Activated CD4-positive, alpha-beta memory T cell treated with anti-CD3 and anti-CD28 coated beads for 36 hours (primary cell): ENCODE data around the gene HMX2. TPM values are rescaled to one million over a fixed set of nuclear protein-coding genes. Genes with fewer than 3 reads are reported as not detected.

Experiments used
- CTCF ChIA-PET: fragments of 350-600 bp; sonication (Branson Sonifier 250); formaldehyde crosslinking; loops from one replicate; lab custom pipeline; 2021; ENCODE audit warnings: antibody characterized with exemption, inconsistent platforms; lab: Charles Lee
- POLR2A ChIA-PET: fragments of 350-600 bp; sonication (Branson Sonifier 250); formaldehyde crosslinking; loops from one replicate; lab custom pipeline; 2021; ENCODE audit warnings: antibody characterized with exemption; lab: Charles Lee
- DNase-seq: peaks from one replicate; pipeline ENCODE4 v3.0.0-alpha.2; 2020
- H3K27ac Mint-ChIP-seq: one replicate; pipeline ENCODE4 v1.8.0; 2021; ENCODE audit warnings: mixed read lengths
- H3K27me3 Mint-ChIP-seq: one replicate; pipeline ENCODE4 v1.8.0; 2021; ENCODE audit warnings: mixed read lengths
- H3K36me3 Mint-ChIP-seq: one replicate; pipeline ENCODE4 v1.8.0; 2021; ENCODE audit warnings: mixed read lengths
- H3K4me1 Mint-ChIP-seq: one replicate; pipeline ENCODE4 v1.8.0; 2021; ENCODE audit warnings: low read depth, mixed read lengths
- H3K4me3 Mint-ChIP-seq: one replicate; pipeline ENCODE4 v1.8.0; 2021; ENCODE audit warnings: mild to moderate bottlenecking, mixed read lengths
- H3K9me3 Mint-ChIP-seq: one replicate; pipeline ENCODE4 v1.8.0; 2021; ENCODE audit warnings: mixed read lengths
- intact Hi-C: fragments of 100-400 bp; cut with micrococcal nuclease; formaldehyde crosslinking; loops from one replicate; pipeline ENCODE4 v1.15.1; 2023
- total RNA-seq, 2 experiments: library from RNA; stranded (reverse); gene quantifications; one replicate each; pipeline ENCODE4 v1.2.3, GENCODE V29; 2021

The HMX2 gene
- total RNA-seq, 2 experiments from 2014 or later = 0.31 to 0.43 TPM

GRCh38 chr10:123132576-123133477 lies 15.1 kb upstream of the HMX2 start:
- ChIA-PET POLR2A (interaction anchor here (1.8 kb wide), 1 partner anchor 21 kb away, joined by 6 read pairs; the partner anchor contains the start of gene BUB3), CTCF (interaction anchor here (0.6 to 3.6 kb wide), 17 partner anchors 9 to 568 kb away, joined by 3 to 24 read pairs (median 4); partner anchors contain the start of gene BUB3)
- Mint-ChIP-seq H3K27me3 (peaks cover 58% of the 10 kb centered on the region), H3K27ac (no peak overlapping the region), H3K9me3 (no peaks in the 10 kb centered on the region), H3K36me3 (peaks cover 2% of the 10 kb centered on the region), H3K4me3 (peak overlapping the region; percentile 64), H3K4me1 (peaks cover 24% of the 10 kb centered on the region)
- intact Hi-C loops = loop anchor here (1.0 to 10.0 kb wide), 7 partner anchors 11 to 1312 kb away; partner anchors contain the start of gene HMX2
- peak; percentile 92 for DNase-seq

- peak overlapping the region; percentile 39 for H3K4me3 Mint-ChIP-seq
- CTCF ChIA-PET = interaction anchor here (0.6 to 3.6 kb wide), 16 partner anchors 8 to 568 kb away, joined by 3 to 24 read pairs (median 4); partner anchors contain the start of gene BUB3
- H3K27ac Mint-ChIP-seq = no peak overlapping the region
- peaks cover 25% of the 10 kb centered on the region for H3K4me1 Mint-ChIP-seq
- intact Hi-C loops = loop anchor here (1.0 to 10.0 kb wide), 8 partner anchors 11 to 1311 kb away; partner anchors contain the start of genes BUB3 and HMX2
- POLR2A ChIA-PET = interaction anchor here (1.3 to 1.8 kb wide), 2 partner anchors 11 to 20 kb away, joined by 3 to 6 read pairs; partner anchors contain the start of gene BUB3
- peaks cover 63% of the 10 kb centered on the region for H3K27me3 Mint-ChIP-seq
- no peak for DNase-seq
- H3K9me3 Mint-ChIP-seq = no peaks in the 10 kb centered on the region
- peaks cover 2% of the 10 kb centered on the region for H3K36me3 Mint-ChIP-seq
These were observed 14.2 kb upstream of the HMX2 start for GRCh38 chr10:123133541-123134342.

GRCh38 chr10:123134343-123134914 lies 13.5 kb upstream of the HMX2 start:
- CTCF ChIA-PET = interaction anchor here (0.6 to 3.6 kb wide), 10 partner anchors 11 to 426 kb away, joined by 3 to 24 read pairs (median 7); no protein-coding TSS in a partner anchor
- no peak overlapping the region for H3K27ac Mint-ChIP-seq

GRCh38 chr10:123134915-123135414 lies 13.0 kb upstream of the HMX2 start:
- ChIA-PET CTCF (interaction anchor here (1.0 to 3.6 kb wide), 7 partner anchors 10 to 425 kb away, joined by 3 to 24 read pairs (median 12); no protein-coding TSS in a partner anchor), POLR2A (interaction anchor here (1.2 to 1.8 kb wide), 3 partner anchors 10 to 19 kb away, joined by 3 to 6 read pairs (median 3); partner anchors contain the start of gene BUB3)
- H3K27ac Mint-ChIP-seq = no peak overlapping the region
- H3K4me3 Mint-ChIP-seq = peak overlapping the region; percentile 51
- H3K36me3 Mint-ChIP-seq = peaks cover 2% of the 10 kb centered on the region
- intact Hi-C loops = loop anchor here (2.0 to 10.0 kb wide), 2 partner anchors 20 to 1310 kb away; partner anchors contain the start of gene BUB3
- peaks cover 68% of the 10 kb centered on the region for H3K27me3 Mint-ChIP-seq
- no peaks in the 10 kb centered on the region for H3K9me3 Mint-ChIP-seq
- H3K4me1 Mint-ChIP-seq = peaks cover 32% of the 10 kb centered on the region
- no peak for DNase-seq

More at GRCh38 chr10:123134343-123134914, 13.5 kb upstream of the HMX2 start:
- POLR2A ChIA-PET = interaction anchor here (1.2 to 1.8 kb wide), 3 partner anchors 10 to 20 kb away, joined by 3 to 6 read pairs (median 3); partner anchors contain the start of gene BUB3
- Mint-ChIP-seq H3K27me3 (peaks cover 67% of the 10 kb centered on the region), H3K4me3 (peak overlapping the region; percentile 39), H3K4me1 (peaks cover 27% of the 10 kb centered on the region), H3K9me3 (no peaks in the 10 kb centered on the region), H3K36me3 (peaks cover 2% of the 10 kb centered on the region)
- no peak for DNase-seq
- intact Hi-C loops = loop anchor here (2.0 to 10.0 kb wide), 2 partner anchors 20 to 1310 kb away; partner anchors contain the start of gene BUB3

- Mint-ChIP-seq H3K9me3 (no peaks in the 10 kb centered on the region), H3K27ac (no peak within 1 kb of the TSS), H3K4me1 (peaks cover 37% of the 10 kb centered on the region), H3K4me3 (peak within 1 kb of the TSS; percentile 80), H3K36me3 (peaks cover 2% of the 10 kb centered on the region), H3K27me3 (peaks cover 68% of the 10 kb centered on the region)
- CTCF ChIA-PET = interaction anchor here (1.1 to 3.6 kb wide), 2 partner anchors 14 to 89 kb away, joined by 4 to 24 read pairs; no protein-coding TSS in a partner anchor
- intact Hi-C loops = loop anchor here (2.0 to 10.0 kb wide), 2 partner anchors 19 to 1309 kb away; partner anchors contain the start of gene BUB3
- DNase-seq = peak; percentile 62
- POLR2A ChIA-PET = interaction anchor here (1.2 kb wide), 1 partner anchor 14 kb away, joined by 3 read pairs; no protein-coding TSS in a partner anchor
These were observed 12.4 kb upstream of the HMX2 start, which contains the start of gene HMX3 for GRCh38 chr10:123135415-123136141. Gene HMX3, plus strand, starts transcription at chr10:123135970. Its CDS starts 81 bp downstream, at chr10:123136051.

GRCh38 chr10:123136221-123136805 lies 11.6 kb upstream of the HMX2 start:
- Mint-ChIP-seq H3K27ac (no peak overlapping the region), H3K4me1 (peaks cover 38% of the 10 kb centered on the region), H3K36me3 (peaks cover 2% of the 10 kb centered on the region), H3K4me3 (peak overlapping the region; percentile 80), H3K27me3 (peaks cover 75% of the 10 kb centered on the region), H3K9me3 (no peaks in the 10 kb centered on the region)
- ChIA-PET POLR2A (interaction anchor here (0.9 kb wide), 1 partner anchor 14 kb away, joined by 3 read pairs; no protein-coding TSS in a partner anchor), CTCF (no interaction called here)
- no peak for DNase-seq
- intact Hi-C loops = loop anchor here (10.0 kb wide), 1 partner anchor 1308 kb away; no protein-coding TSS in a partner anchor

GRCh38 chr10:123136806-123137642 lies 10.9 kb upstream of the HMX2 start:
- intact Hi-C loops = loop anchor here (10.0 kb wide), 1 partner anchor 1308 kb away; no protein-coding TSS in a partner anchor
- ChIA-PET CTCF (no interaction called here), POLR2A (interaction anchor here (0.9 kb wide), 1 partner anchor 13 kb away, joined by 3 read pairs; no protein-coding TSS in a partner anchor)
- H3K27me3 Mint-ChIP-seq = peaks cover 77% of the 10 kb centered on the region
- peak overlapping the region; percentile 59 for H3K27ac Mint-ChIP-seq
- peak overlapping the region; percentile 80 for H3K4me3 Mint-ChIP-seq
- H3K9me3 Mint-ChIP-seq = no peaks in the 10 kb centered on the region
- peaks cover 41% of the 10 kb centered on the region for H3K4me1 Mint-ChIP-seq
- peaks cover 2% of the 10 kb centered on the region for H3K36me3 Mint-ChIP-seq
- DNase-seq = peak; percentile 40

GRCh38 chr10:123139165-123139520 lies 8.8 kb upstream of the HMX2 start:
- peaks cover 34% of the 10 kb centered on the region for H3K4me1 Mint-ChIP-seq
- H3K36me3 Mint-ChIP-seq = peaks cover 2% of the 10 kb centered on the region
- H3K27ac Mint-ChIP-seq = no peak overlapping the region
- H3K9me3 Mint-ChIP-seq = no peaks in the 10 kb centered on the region
- ChIA-PET CTCF (interaction anchor here (2.8 kb wide), 1 partner anchor 12 kb away, joined by 22 read pairs; no protein-coding TSS in a partner anchor), POLR2A (interaction anchor here (1.5 kb wide), 1 partner anchor 11 kb away, joined by 4 read pairs; no protein-coding TSS in a partner anchor)
- H3K27me3 Mint-ChIP-seq = peaks cover 75% of the 10 kb centered on the region
- H3K4me3 Mint-ChIP-seq = peak overlapping the region; percentile 18
- intact Hi-C loops = loop anchor here (10.0 kb wide), 1 partner anchor 1306 kb away; no protein-coding TSS in a partner anchor
- no peak for DNase-seq
